Loucy (cell line): ENCODE data around the gene CYP2F1.

Experiments used
- CTCF ChIP-seq: fragments of 200-600 bp; sonication (generic); conservative IDR thresholded peaks from 2 replicates; pipeline ENCODE4 v1.5.1; 2014; ENCODE audit warnings: mild to moderate bottlenecking, antibody characterized with exemption, low read length
- EZH2phosphoT487 ChIP-seq: fragments of 200-600 bp; IDR thresholded peaks from 2 replicates; pipeline ENCODE4 v1.6.1; 2018; ENCODE audit warnings: antibody characterized with exemption, mild to moderate bottlenecking, moderate library complexity, borderline replicate concordance

- no peak for TF ChIP-seq CTCF
- no peak for TF ChIP-seq EZH2phosphoT487
Measured at GRCh38 chr19:41134616-41135015, 20.4 kb downstream of the CYP2F1 start.
